HepG2 (cell line): ENCODE data around the gene PEA15.

Experiments
- CBFB ChIP-seq: sonication (generic); formaldehyde crosslinking; IDR thresholded peaks from 2 replicates; pipeline ENCODE4 v1.4.0; 2020; ENCODE audit warnings: missing genetic modification reagents
- TBP ChIP-seq: sonication (generic); formaldehyde crosslinking; IDR thresholded peaks from 2 replicates; pipeline ENCODE4 v1.5.0; 2020; ENCODE audit warnings: missing genetic modification reagents

DNA sequence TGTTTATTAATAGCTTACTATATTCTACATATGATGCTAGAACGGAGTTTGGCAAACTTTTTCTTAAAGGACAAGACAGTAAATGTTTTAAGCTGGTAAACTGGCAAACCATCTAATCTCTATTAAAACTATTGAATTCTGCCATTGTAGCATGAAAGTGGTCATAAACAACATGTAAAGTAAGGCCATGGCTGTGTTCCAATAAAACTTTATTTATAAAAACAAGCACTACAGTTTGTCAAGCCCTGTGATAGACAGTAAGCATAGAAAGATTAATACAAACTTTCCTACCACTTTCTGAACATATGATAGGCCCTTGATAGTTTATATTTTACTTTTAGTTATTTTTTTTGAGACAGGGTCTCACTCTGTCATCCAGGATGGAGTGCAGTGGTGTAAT, 22.4 kb downstream of the PEA15 start:
- TF ChIP-seq TBP (CRISPR knock-in tag) = no peak
- no peak for TF ChIP-seq CBFB (CRISPR knock-in tag)
